ENCODE data around the gene NOXO1. TPM values are rescaled to one million over a fixed set of nuclear protein-coding genes. Genes with fewer than 3 reads are reported as not detected.

The NOXO1 gene
- total RNA-seq, 4 donors from 2014 or later, result 0.23 to 1.2 TPM; not detected in 2

GRCh38 chr16:1984347-1985225, 3.3 kb upstream of the NOXO1 start:
- peak overlapping the region; percentile 57 for H3K4me3 ChIP-seq (ENCODE audit: low read depth, poor library complexity, severe bottlenecking)
- WGBS, 2 donors, result 13 to 16% methylated on average over 24 to 37 of the region's 58 CpGs
- DNase-seq (ENCODE audit: low spot score in 2 of 2), result no peak
- intact Hi-C loops (cut with DNase I; ENCODE audit: low total_unique reads), result no loop called here
- no peak for TF ChIP-seq CTCF (IDR thresholded peaks at IDR 0.05)
- no peak for TF ChIP-seq POLR2A (IDR thresholded peaks at IDR 0.05)

GRCh38 chr16:1983544-1984346, 2.5 kb upstream of the NOXO1 start, which contains the start of gene GFER:
Gene GFER, plus strand, starts transcription at chr16:1984193. Its CDS starts 26 bp downstream, at chr16:1984219.
- peak within 1 kb of the TSS; percentile 57 for H3K4me3 ChIP-seq (ENCODE audit: low read depth, poor library complexity, severe bottlenecking)
- WGBS, 2 donors, result 0 to 1% methylated on average over 44 to 53 of the region's 109 CpGs
- TF ChIP-seq POLR2A (IDR thresholded peaks at IDR 0.05) (no peak), CTCF (IDR thresholded peaks at IDR 0.05) (no peak)
- intact Hi-C loops (cut with DNase I; ENCODE audit: low total_unique reads), result no loop called here
- DNase-seq (ENCODE audit: low spot score in 2 of 2), result peak; percentile 77 to 96

GRCh38 chr16:1982991-1983543, 1.8 kb upstream of the NOXO1 start:
- no peak for DNase-seq (ENCODE audit: low spot score in 2 of 2)
- intact Hi-C loops (cut with DNase I; ENCODE audit: low total_unique reads), result no loop called here
- TF ChIP-seq CTCF (IDR thresholded peaks at IDR 0.05), result no peak
- TF ChIP-seq POLR2A (IDR thresholded peaks at IDR 0.05), result no peak

GRCh38 chr16:1982013-1982433, 754 bp upstream of the NOXO1 start:
- no peak overlapping the region for H3K4me3 ChIP-seq (ENCODE audit: low read depth, poor library complexity, severe bottlenecking)
- no peak for TF ChIP-seq POLR2A (IDR thresholded peaks at IDR 0.05)
- no peak for TF ChIP-seq CTCF (IDR thresholded peaks at IDR 0.05)
- 37 to 41% methylated on average over 4 to 5 of the region's 5 CpGs for WGBS, 2 donors
- intact Hi-C loops (cut with DNase I; ENCODE audit: low total_unique reads), result no loop called here
- DNase-seq (ENCODE audit: low spot score in 2 of 2), result no peak

More at GRCh38 chr16:1982991-1983543, 1.8 kb upstream of the NOXO1 start:
- peak overlapping the region; percentile 57 for H3K4me3 ChIP-seq (ENCODE audit: low read depth, poor library complexity, severe bottlenecking)
- 26 to 32% methylated on average over 19 of the region's 19 CpGs for WGBS, 2 donors

- DNase-seq (ENCODE audit: low spot score in 2 of 2), result no peak
- H3K4me3 ChIP-seq (ENCODE audit: low read depth, poor library complexity, severe bottlenecking), result no peak overlapping the region
- TF ChIP-seq POLR2A (IDR thresholded peaks at IDR 0.05), result no peak
- no peak for TF ChIP-seq CTCF (IDR thresholded peaks at IDR 0.05)
- intact Hi-C loops (cut with DNase I; ENCODE audit: low total_unique reads), result no loop called here
- WGBS, 2 donors, result 20 to 22% methylated on average over 14 to 15 of the region's 16 CpGs
Measured at GRCh38 chr16:1980770-1981087, 540 bp downstream of the NOXO1 start.

Data from lower leg skin (tissue), 4 donors.